ENCODE measurements around the gene BFSP2. TPM values are rescaled to one million over a fixed set of nuclear protein-coding genes. Genes with fewer than 3 reads are reported as not detected.

BFSP2 gene
- total RNA-seq, 1 donor from 2014 or later = not detected

- Mint-ChIP-seq H3K9me3 (peaks cover 7% of the 10 kb centered on the region), H3K36me3 (no peaks in the 10 kb centered on the region), H3K4me1 (ENCODE audit: unreplicated experiment) (peaks cover 27% of the 10 kb centered on the region), H3K4me3 (no peak overlapping the region), H3K27me3 (peaks cover 4% of the 10 kb centered on the region), H3K27ac (no peak overlapping the region)
- no peak for TF ChIP-seq CTCF (conservative IDR thresholded peaks at IDR 0.05)
- DNase-seq (ENCODE audit: extremely low spot score, unreplicated experiment) = no peak
Observed at GRCh38 chr3:133451309-133451708, 51.5 kb downstream of the BFSP2 start.

DNA sequence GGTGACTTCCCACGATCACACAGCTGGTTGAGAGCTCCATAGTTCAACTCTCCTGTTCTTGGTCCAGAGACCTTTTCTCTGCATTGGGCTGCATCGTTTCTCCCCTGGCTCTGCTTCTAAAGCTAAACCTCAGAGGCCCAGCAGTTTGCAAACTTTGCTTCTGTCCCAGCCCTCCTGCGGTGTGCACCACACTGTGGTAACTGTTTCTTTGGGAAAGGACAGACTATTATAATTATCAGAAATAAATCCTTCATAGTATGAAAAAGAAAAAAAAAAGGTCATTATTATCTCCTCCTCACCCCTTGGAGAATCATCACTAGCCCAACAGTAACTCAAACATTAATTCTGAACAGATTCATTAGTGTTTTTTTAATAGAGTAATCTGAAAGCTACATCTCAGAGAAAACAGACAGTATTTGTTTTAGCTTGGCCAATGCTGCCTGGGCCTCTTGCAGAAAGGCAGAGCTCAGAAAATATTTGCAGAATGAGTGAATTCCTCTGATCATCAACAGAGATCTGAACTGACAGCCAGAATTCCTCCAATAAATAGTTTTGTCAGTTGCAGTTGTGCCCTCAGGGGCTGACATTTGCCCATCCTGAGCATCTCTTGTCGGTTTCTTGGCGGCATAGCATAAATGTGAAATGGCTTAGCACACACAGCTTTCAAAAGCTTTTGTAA, 52.9 kb downstream of the BFSP2 start:
- no peak for DNase-seq (ENCODE audit: extremely low spot score, unreplicated experiment)
- TF ChIP-seq CTCF (conservative IDR thresholded peaks at IDR 0.05) = no peak
- H3K27ac Mint-ChIP-seq = no peak overlapping the region
- peaks cover 27% of the 10 kb centered on the region for H3K4me1 Mint-ChIP-seq (ENCODE audit: unreplicated experiment)
- H3K4me3 Mint-ChIP-seq = no peak overlapping the region
- H3K9me3 Mint-ChIP-seq = peaks cover 7% of the 10 kb centered on the region
- no peaks in the 10 kb centered on the region for H3K27me3 Mint-ChIP-seq
- no peaks in the 10 kb centered on the region for H3K36me3 Mint-ChIP-seq

- Mint-ChIP-seq H3K9me3 (peaks cover 7% of the 10 kb centered on the region), H3K27me3 (no peaks in the 10 kb centered on the region), H3K4me3 (no peak overlapping the region), H3K4me1 (ENCODE audit: unreplicated experiment) (peaks cover 25% of the 10 kb centered on the region), H3K36me3 (no peaks in the 10 kb centered on the region), H3K27ac (no peak overlapping the region)
- DNase-seq (ENCODE audit: extremely low spot score, unreplicated experiment) = no peak
- no peak for TF ChIP-seq CTCF (conservative IDR thresholded peaks at IDR 0.05)
Observed at GRCh38 chr3:133453383-133453782, 53.5 kb downstream of the BFSP2 start.

DNA sequence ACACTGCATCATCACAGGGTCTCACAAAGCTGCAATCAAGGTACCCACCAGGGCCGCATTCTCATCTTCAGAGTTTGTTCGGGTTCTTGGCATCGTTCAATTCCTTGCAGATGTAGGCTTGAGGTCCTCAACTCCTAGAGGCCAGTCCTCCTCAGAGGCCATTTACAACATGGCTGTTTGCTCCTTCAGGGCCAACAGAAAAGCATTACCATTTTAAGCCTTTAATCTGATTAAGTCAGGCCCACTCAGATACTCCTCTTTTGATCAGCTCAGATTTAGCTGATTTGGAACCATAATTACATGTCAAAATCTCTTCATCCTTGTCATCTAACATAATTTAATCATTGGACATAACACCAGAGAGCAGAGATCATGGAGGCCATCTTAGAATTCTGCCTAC, 55.4 kb downstream of the BFSP2 start:
- no peaks in the 10 kb centered on the region for H3K36me3 Mint-ChIP-seq
- H3K9me3 Mint-ChIP-seq = peaks cover 7% of the 10 kb centered on the region
- H3K27ac Mint-ChIP-seq = no peak overlapping the region
- H3K27me3 Mint-ChIP-seq = no peaks in the 10 kb centered on the region
- no peak for TF ChIP-seq CTCF (conservative IDR thresholded peaks at IDR 0.05)
- no peak overlapping the region for H3K4me3 Mint-ChIP-seq
- H3K4me1 Mint-ChIP-seq (ENCODE audit: unreplicated experiment) = peaks cover 27% of the 10 kb centered on the region
- no peak for DNase-seq (ENCODE audit: extremely low spot score, unreplicated experiment)

GRCh38 chr3:133455960-133456359, 56.1 kb downstream of the BFSP2 start:
- peaks cover 33% of the 10 kb centered on the region for H3K4me1 Mint-ChIP-seq (ENCODE audit: unreplicated experiment)
- H3K4me3 Mint-ChIP-seq = peak overlapping the region; percentile 29
- DNase-seq (ENCODE audit: extremely low spot score, unreplicated experiment) = no peak
- H3K27ac Mint-ChIP-seq = peak overlapping the region; percentile 15
- H3K9me3 Mint-ChIP-seq = peaks cover 7% of the 10 kb centered on the region
- H3K36me3 Mint-ChIP-seq = no peaks in the 10 kb centered on the region
- TF ChIP-seq CTCF (conservative IDR thresholded peaks at IDR 0.05) = no peak
- no peaks in the 10 kb centered on the region for H3K27me3 Mint-ChIP-seq

Measured in type B pancreatic cell (in vitro differentiated cells).